Measurements from ENCODE around the gene COX4I1.

- TF ChIP-seq CTCF (IDR thresholded peaks at IDR 0.05) = no peak
- no peak for TF ChIP-seq EZH2 (IDR thresholded peaks at IDR 0.05; ENCODE audit: borderline replicate concordance, insufficient read depth, low read depth, low read length, poor library complexity, severe bottlenecking)
These were observed 25.4 kb upstream of the COX4I1 start for GRCh38 chr16:85774136-85774535.

Measured in B cell (primary cell).